ENCODE measurements around the gene GPR162. TPM values are rescaled to one million over a fixed set of nuclear protein-coding genes. Genes with fewer than 3 reads are reported as not detected.
A peak's percentile ranks its signal among the peaks of the same experiment; 100 is the strongest.

GPR162 gene
- total RNA-seq, 2 experiments from 2014 or later, result 0.11 to 0.26 TPM

DNA sequence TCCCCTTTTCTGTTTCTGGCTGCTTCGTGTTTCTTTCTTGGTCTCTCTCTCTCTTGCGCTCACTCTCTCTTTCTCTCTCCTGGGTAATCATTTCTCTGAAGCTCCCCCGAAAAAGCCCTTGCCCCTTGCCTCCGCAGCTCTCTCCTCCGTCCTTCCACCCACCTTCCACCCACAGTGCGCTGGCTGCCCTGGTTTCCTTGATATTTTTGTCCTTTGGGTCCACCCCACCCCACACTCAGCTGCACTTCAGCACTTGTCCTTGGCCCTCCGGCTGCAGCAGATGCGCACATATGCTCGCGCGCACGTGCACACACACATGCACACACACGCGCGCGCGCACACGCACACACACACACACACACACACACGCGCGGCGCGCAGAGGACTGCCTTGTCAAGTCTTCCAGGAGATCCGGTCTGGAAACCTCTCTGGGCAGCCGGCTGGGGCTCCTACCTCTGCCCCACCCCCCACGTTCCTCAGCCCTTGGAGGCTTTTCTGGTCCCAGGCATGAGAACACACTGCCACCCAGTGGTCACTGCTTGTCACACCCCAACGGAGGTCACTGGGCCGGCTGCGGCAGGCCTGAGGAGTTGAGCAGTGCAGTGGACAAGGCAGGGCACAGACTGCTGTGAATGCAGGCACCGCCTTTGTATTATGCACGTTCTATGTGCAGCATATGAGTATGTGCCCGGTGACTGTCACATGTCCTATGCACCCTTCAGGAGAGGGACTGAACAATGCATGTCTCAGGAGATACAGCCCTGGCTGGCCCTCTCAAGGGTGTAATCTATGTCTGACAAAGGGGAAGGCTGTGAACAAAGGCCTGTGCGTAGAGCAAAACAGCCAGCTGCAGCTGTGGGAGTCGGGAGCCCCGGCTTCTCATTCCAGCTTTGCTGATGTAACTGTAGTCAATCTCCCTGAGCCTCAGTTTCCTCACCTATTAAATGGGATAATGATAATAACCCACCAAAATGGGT is 42.8 kb upstream of the GPR162 start:
- Mint-ChIP-seq H3K9me3 (ENCODE audit: low read depth) (no peaks in the 10 kb centered on the region), H3K36me3 (ENCODE audit: low read depth) (peaks cover 40% of the 10 kb centered on the region), H3K4me1 (peaks cover 91% of the 10 kb centered on the region), H3K27ac (peak overlapping the region; percentile 84), H3K27me3 (peaks cover 5% of the 10 kb centered on the region), H3K4me3 (peak overlapping the region; percentile 72)
- ChIA-PET CTCF (interaction anchor here (0.5 to 4.7 kb wide), 15 partner anchors 8 to 177 kb away, joined by 3 to 37 read pairs (median 4); partner anchors contain the start of genes CD4, CDCA3, COPS7A and MLF2), POLR2A (interaction anchor here (0.6 to 0.8 kb wide), 2 partner anchors 163 to 245 kb away, joined by 3 to 5 read pairs; no protein-coding TSS in a partner anchor)
- ATAC-seq, result peak; percentile 59
- intact Hi-C loops (cut with DNase I, micrococcal nuclease), result loop anchor here (1.0 to 5.0 kb wide), 10 partner anchors 10 to 162 kb away; partner anchors contain the start of genes ZNF384 (in 2 of the 2), CD4 (in 1 of the 2), COPS7A (in 1 of the 2) and MLF2 (in 1 of the 2)
- peak; percentile 95 for DNase-seq

DNA sequence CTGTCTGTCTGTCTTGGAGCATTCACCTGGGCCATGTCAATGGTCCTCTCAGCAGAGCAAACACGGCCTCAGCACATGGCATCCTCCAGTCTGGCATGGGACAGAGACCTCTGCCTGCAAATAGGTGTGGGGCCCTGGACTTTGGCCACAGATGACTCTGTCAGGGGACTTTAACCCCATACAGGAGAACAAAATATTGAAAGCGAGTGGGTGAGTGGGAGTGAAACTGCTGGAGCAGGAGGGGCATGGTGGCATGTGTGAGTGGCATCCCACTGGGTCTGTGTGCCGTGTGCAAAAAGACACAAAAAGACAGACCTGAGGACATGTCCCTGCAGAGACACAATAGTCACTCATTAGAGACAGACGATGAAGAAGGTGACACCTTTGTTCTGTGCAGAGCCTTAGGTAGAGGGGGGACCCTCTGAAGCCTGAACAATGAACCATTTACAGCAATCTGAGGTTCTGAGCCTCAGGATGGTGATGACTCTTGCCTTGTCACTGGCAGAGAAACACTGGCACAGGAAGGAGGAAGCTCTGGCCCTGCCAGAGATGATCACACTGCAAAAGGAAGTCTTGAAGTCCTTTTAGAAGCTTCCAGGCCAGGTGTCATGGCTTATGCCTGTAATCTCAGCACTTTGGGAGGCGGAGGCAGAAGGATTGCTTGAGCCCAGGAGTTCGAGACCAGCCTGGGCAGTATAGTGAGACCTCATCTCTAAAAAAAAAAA is 41.8 kb upstream of the GPR162 start:
- ATAC-seq, result peak; percentile 35

DNA sequence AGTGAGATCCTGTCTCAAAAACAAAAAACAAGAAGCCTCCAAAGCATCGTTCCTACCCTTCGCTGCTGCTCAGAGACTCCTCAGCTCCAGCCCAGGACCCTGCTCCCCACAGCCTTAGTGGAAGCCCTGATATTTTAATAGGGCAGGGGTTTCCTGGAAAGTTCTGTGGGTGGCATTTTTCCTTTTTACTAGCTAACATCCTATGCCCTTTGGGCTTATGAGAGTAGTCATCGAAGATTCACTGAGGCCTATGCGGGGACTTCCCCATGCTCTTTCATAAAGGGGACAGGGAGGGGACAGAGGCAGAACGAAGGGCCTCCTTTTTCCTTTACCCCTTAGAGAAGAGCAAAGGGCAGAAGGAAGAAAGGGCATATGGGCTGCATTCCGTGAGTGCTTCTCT is 41.0 kb upstream of the GPR162 start:
- DNase-seq (peak; percentile 72), ATAC-seq (peak; percentile 70)
- Mint-ChIP-seq H3K27ac (peak overlapping the region; percentile 84), H3K27me3 (peaks cover 2% of the 10 kb centered on the region), H3K9me3 (ENCODE audit: low read depth) (no peaks in the 10 kb centered on the region), H3K36me3 (ENCODE audit: low read depth) (peaks cover 24% of the 10 kb centered on the region), H3K4me3 (peak overlapping the region; percentile 57), H3K4me1 (peaks cover 91% of the 10 kb centered on the region)
- intact Hi-C loops (cut with DNase I, micrococcal nuclease), result loop anchor here (1.0 to 5.0 kb wide), 3 partner anchors 27 to 338 kb away; partner anchors contain the start of genes CD27 (in 1 of the 2) and MLF2 (in 1 of the 2)
- POLR2A ChIA-PET, result interaction anchor here (0.7 to 1.9 kb wide), 9 partner anchors 9 to 248 kb away, joined by 3 to 14 read pairs (median 4); partner anchors contain the start of genes CD4, CDCA3, MLF2 and SPSB2
- CTCF ChIA-PET, result interaction anchor here (0.5 to 4.7 kb wide), 17 partner anchors 9 to 359 kb away, joined by 3 to 37 read pairs (median 4); partner anchors contain the start of genes CD4, CDCA3, COPS7A and LAG3

More for the DNA sequence above, 41.8 kb upstream of the GPR162 start:
- H3K4me1 Mint-ChIP-seq, result peaks cover 91% of the 10 kb centered on the region
- CTCF ChIA-PET, result interaction anchor here (0.5 to 4.7 kb wide), 16 partner anchors 9 to 358 kb away, joined by 3 to 37 read pairs (median 4); partner anchors contain the start of genes CD4, CDCA3, LAG3 and MLF2
- peak overlapping the region; percentile 1 for H3K4me3 Mint-ChIP-seq
- H3K36me3 Mint-ChIP-seq (ENCODE audit: low read depth), result peaks cover 31% of the 10 kb centered on the region
- peak overlapping the region; percentile 84 for H3K27ac Mint-ChIP-seq
- peaks cover 2% of the 10 kb centered on the region for H3K27me3 Mint-ChIP-seq
- DNase-seq, result peak; percentile 54
- POLR2A ChIA-PET, result interaction anchor here (0.6 to 1.9 kb wide), 8 partner anchors 10 to 99 kb away, joined by 3 to 14 read pairs (median 4); partner anchors contain the start of genes CD4, CDCA3, MLF2 and USP5
- intact Hi-C loops (cut with DNase I, micrococcal nuclease), result loop anchor here (1.0 to 5.0 kb wide), 12 partner anchors 9 to 338 kb away; partner anchors contain the start of genes MLF2 (in 2 of the 2), ZNF384 (in 2 of the 2), CD27 (in 1 of the 2) and CD4 (in 1 of the 2)
- H3K9me3 Mint-ChIP-seq (ENCODE audit: low read depth), result no peaks in the 10 kb centered on the region

DNA sequence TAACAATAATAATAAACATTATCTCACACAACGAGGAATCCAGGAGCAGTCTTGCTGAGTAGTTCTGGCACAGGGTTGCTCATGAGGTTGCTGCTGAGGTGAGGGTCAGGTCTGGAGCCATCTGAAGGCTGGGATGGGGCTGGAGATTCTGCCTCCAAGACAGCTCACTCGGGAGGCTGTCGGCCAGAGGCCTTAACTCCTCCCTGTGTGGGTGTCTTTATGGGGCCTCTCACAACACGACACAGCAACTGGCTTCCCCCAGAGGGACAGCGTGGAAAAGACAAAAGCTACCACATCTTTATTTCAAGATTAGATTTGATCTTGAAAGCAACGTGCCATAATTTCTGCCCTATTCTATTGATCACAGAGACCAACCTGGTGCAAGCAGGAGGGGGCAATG is 39.5 kb upstream of the GPR162 start:
- DNase-seq, result no peak
- intact Hi-C loops (cut with DNase I, micrococcal nuclease), result loop anchor here in 1 of 2 experiments (5.0 kb wide), 1 partner anchor 340 kb away; the partner anchor contains the start of gene CD27
- no peaks in the 10 kb centered on the region for H3K9me3 Mint-ChIP-seq (ENCODE audit: low read depth)
- ChIA-PET CTCF (interaction anchor here (0.5 to 4.7 kb wide), 10 partner anchors 7 to 143 kb away, joined by 3 to 37 read pairs (median 4); partner anchors contain the start of genes CD4, LAG3, MLF2 and PTMS), POLR2A (interaction anchor here (0.6 to 1.3 kb wide), 3 partner anchors 11 to 858 kb away, joined by 3 to 4 read pairs (median 3); partner anchors contain the start of genes C12orf57 and RNU7-1)
- ATAC-seq, result no peak
- peaks cover 91% of the 10 kb centered on the region for H3K4me1 Mint-ChIP-seq
- peak overlapping the region; percentile 31 for H3K4me3 Mint-ChIP-seq
- peak overlapping the region; percentile 71 for H3K27ac Mint-ChIP-seq
- H3K27me3 Mint-ChIP-seq, result no peaks in the 10 kb centered on the region
- H3K36me3 Mint-ChIP-seq (ENCODE audit: low read depth), result peaks cover 12% of the 10 kb centered on the region

DNA sequence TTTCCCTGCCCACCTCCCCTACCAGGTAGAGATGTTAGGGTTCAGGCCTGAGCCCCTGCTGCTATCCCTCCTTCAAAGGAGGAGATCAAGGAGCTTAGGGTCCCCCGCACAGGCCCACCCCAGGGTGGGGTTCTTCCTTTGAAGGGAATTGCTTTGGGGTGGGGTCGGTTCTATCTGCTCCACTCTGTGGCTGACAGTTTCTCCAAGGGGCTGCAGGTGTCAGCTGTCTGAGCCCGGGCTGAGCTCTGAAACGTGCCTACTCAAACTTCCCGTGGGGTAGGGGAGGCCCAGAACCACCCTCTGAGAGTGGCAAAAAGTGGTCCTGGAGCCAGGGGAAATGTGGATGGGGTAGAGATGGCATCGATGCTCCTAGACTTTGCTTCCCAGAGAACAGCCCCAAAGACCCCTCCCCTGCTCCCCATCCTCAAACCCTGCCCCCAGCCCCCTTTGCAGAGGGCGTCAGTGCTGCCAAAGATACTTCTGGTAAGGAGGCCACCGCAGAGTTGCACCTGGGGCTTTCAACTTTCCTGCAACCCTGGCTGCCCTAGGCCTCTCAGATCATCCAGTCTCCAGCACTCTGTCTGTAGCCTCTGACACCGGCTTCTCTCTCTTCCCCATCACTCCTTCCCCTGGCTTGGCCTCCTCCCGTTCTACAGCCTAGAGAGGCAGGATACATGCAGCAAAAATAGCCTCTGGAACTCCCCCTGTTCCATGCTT is 38.6 kb upstream of the GPR162 start:
- Mint-ChIP-seq H3K9me3 (ENCODE audit: low read depth) (no peaks in the 10 kb centered on the region), H3K27ac (peak overlapping the region; percentile 86), H3K4me1 (peaks cover 86% of the 10 kb centered on the region), H3K36me3 (ENCODE audit: low read depth) (peaks cover 7% of the 10 kb centered on the region), H3K4me3 (peak overlapping the region; percentile 22), H3K27me3 (no peaks in the 10 kb centered on the region)
- ChIA-PET CTCF (interaction anchor here (0.5 to 4.7 kb wide), 14 partner anchors 6 to 216 kb away, joined by 3 to 37 read pairs (median 3); partner anchors contain the start of genes CD4, LAG3 and MLF2), POLR2A (interaction anchor here (1.1 to 1.3 kb wide), 3 partner anchors 8 to 161 kb away, joined by 3 to 4 read pairs (median 3); partner anchors contain the start of genes C12orf57 and RNU7-1)
- ATAC-seq (no peak), DNase-seq (peak; percentile 52)
- intact Hi-C loops (cut with DNase I, micrococcal nuclease), result loop anchor here in 1 of 2 experiments (5.0 kb wide), 1 partner anchor 341 kb away; the partner anchor contains the start of gene CD27

DNA sequence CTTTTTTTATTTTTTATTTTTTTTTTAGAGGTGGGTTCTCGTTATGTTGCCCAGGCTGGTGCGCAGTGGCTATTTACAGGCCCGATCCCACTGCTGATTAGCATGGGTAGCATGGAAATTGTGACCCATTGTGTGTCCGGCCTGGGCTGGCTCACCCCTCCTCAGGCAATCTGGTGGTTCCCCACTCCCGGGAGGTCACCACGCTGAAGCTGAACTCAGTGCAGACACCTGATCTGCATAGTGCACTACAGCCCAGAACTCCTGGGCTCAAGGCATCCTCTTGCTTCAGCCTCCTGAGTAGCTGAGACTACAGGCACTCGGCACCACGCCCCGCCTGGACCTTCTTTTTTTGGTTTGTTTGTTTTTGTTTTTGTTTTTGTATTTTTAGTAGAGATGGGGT is 37.8 kb upstream of the GPR162 start:
- peak overlapping the region; percentile 59 for H3K27ac Mint-ChIP-seq
- H3K36me3 Mint-ChIP-seq (ENCODE audit: low read depth), result no peaks in the 10 kb centered on the region
- ATAC-seq, result no peak
- H3K4me3 Mint-ChIP-seq, result no peak overlapping the region
- peaks cover 86% of the 10 kb centered on the region for H3K4me1 Mint-ChIP-seq
- POLR2A ChIA-PET, result interaction anchor here (1.3 kb wide), 1 partner anchor 9 kb away, joined by 3 read pairs; no protein-coding TSS in a partner anchor
- no peaks in the 10 kb centered on the region for H3K27me3 Mint-ChIP-seq
- CTCF ChIA-PET, result interaction anchor here (0.5 to 2.3 kb wide), 9 partner anchors 11 to 1223 kb away, joined by 3 to 9 read pairs (median 6); partner anchors contain the start of genes LAG3, MLF2 and PTMS
- DNase-seq, result no peak
- H3K9me3 Mint-ChIP-seq (ENCODE audit: low read depth), result no peaks in the 10 kb centered on the region
- intact Hi-C loops (cut with DNase I, micrococcal nuclease), result loop anchor here in 1 of 2 experiments (5.0 kb wide), 1 partner anchor 342 kb away; the partner anchor contains the start of gene CD27

DNA sequence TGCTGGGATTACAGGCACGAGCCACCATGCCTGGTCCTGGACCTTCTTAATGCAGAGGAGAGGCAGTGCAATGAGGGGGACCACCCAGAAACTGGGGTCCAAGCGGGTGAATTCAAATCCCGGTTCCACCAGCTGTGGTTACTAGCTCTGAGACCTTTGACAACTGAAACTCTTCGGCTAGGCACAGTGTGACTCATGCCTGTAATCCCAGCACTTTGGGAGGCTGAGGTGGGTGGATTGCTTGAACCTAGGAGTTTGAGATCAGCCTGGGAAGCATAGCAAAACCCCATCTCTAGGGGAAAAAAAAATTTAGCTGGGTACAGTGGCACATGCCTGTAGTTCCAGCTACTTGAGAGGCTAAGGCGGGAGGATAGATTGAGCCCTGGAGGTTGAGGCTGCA is 37.3 kb upstream of the GPR162 start:
- CTCF ChIA-PET, result interaction anchor here (0.5 to 2.3 kb wide), 9 partner anchors 12 to 1222 kb away, joined by 3 to 9 read pairs (median 6); partner anchors contain the start of genes LAG3, MLF2 and PTMS
- POLR2A ChIA-PET, result interaction anchor here (1.3 kb wide), 1 partner anchor 10 kb away, joined by 3 read pairs; no protein-coding TSS in a partner anchor
- ATAC-seq, result no peak
- H3K27ac Mint-ChIP-seq, result no peak overlapping the region
- no peak for DNase-seq
- H3K36me3 Mint-ChIP-seq (ENCODE audit: low read depth), result no peaks in the 10 kb centered on the region
- H3K4me3 Mint-ChIP-seq, result no peak overlapping the region
- peaks cover 86% of the 10 kb centered on the region for H3K4me1 Mint-ChIP-seq
- no peaks in the 10 kb centered on the region for H3K9me3 Mint-ChIP-seq (ENCODE audit: low read depth)
- H3K27me3 Mint-ChIP-seq, result no peaks in the 10 kb centered on the region
- intact Hi-C loops (cut with DNase I, micrococcal nuclease), result loop anchor here in 1 of 2 experiments (5.0 kb wide), 1 partner anchor 342 kb away; the partner anchor contains the start of gene CD27

DNA sequence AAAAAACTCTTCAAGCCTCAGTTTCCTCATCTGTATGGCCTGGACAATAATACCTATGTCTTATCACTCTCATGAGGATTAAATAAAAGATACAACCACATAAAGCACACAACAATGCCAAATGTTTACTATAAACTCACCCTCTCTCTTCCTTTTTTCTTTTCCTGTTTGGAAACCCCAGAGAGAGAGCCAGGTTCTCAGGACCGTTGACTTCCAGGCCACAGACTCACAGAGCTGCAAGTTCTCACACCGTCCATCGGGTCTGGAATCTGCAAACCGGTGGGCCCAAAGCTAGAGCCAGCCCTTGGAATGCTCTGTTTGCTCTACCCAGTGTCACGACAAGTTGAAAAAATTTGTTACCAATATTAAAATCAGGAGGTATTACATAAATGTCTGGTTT is 36.9 kb upstream of the GPR162 start:
- H3K9me3 Mint-ChIP-seq (ENCODE audit: low read depth), result no peaks in the 10 kb centered on the region
- H3K4me1 Mint-ChIP-seq, result peaks cover 82% of the 10 kb centered on the region
- ATAC-seq (no peak), DNase-seq (no peak)
- H3K27ac Mint-ChIP-seq, result no peak overlapping the region
- intact Hi-C loops (cut with DNase I, micrococcal nuclease), result loop anchor here (5.0 kb wide), 3 partner anchors 177 to 442 kb away; partner anchors contain the start of genes CD27 (in 1 of the 2), CHD4 (in 1 of the 2) and TNFRSF1A (in 1 of the 2)
- H3K36me3 Mint-ChIP-seq (ENCODE audit: low read depth), result peaks cover 2% of the 10 kb centered on the region
- no peaks in the 10 kb centered on the region for H3K27me3 Mint-ChIP-seq
- H3K4me3 Mint-ChIP-seq, result no peak overlapping the region
- ChIA-PET POLR2A (interaction anchor here (0.6 kb wide), 1 partner anchor 85 kb away, joined by 3 read pairs; no protein-coding TSS in a partner anchor), CTCF (interaction anchor here (0.6 to 1.8 kb wide), 5 partner anchors 16 to 117 kb away, joined by 3 to 9 read pairs (median 7); partner anchors contain the start of genes MLF2 and PTMS)
